HEK293T (cell line): ENCODE data around the gene GULP1.

ENCODE experiments used
- CTCF ChIA-PET: fragments of 350-600 bp; formaldehyde crosslinking; extraction: SDS; loops from one replicate; lab custom pipeline; 2021; ENCODE audit warnings: antibody characterized with exemption, inconsistent platforms; lab: Yijun Ruan, JAX
- POLR2A ChIA-PET: fragments of 350-600 bp; formaldehyde crosslinking; extraction: SDS; loops from one replicate; lab custom pipeline; 2020; ENCODE audit warnings: antibody characterized with exemption, inconsistent platforms; lab: Yijun Ruan, JAX
- DNase-seq: peaks from one replicate; pipeline ENCODE4 v3.0.0; 2012; ENCODE audit warnings: mixed read lengths; ENCODE audit errors: extremely low spot score
- ARNT ChIP-seq: fragments of 450-650 bp; IDR thresholded peaks from 2 replicates; pipeline ENCODE4 v1.6.1; 2017; ENCODE audit warnings: mild to moderate bottlenecking
- BHLHE40 ChIP-seq: fragments of 450-650 bp; IDR thresholded peaks from 2 replicates; pipeline ENCODE4 v1.6.1; 2016; ENCODE audit warnings: mild to moderate bottlenecking, moderate library complexity, borderline replicate concordance
- CTBP1 ChIP-seq: fragments of 450-650 bp; IDR thresholded peaks from 2 replicates; pipeline ENCODE4 v1.6.1; 2016; ENCODE audit warnings: borderline replicate concordance
- ELF4 ChIP-seq: fragments of 450-650 bp; IDR thresholded peaks from 2 replicates; pipeline ENCODE4 v1.6.1; 2017; ENCODE audit warnings: antibody characterized with exemption
- FOXA1 ChIP-seq: fragments of 450-650 bp; IDR thresholded peaks from 2 replicates; pipeline ENCODE4 v1.6.1; 2016; ENCODE audit warnings: mild to moderate bottlenecking
- FOXK2 ChIP-seq: fragments of 450-650 bp; IDR thresholded peaks from 2 replicates; pipeline ENCODE4 v1.6.1; 2016; ENCODE audit warnings: mild to moderate bottlenecking
- FOXM1 ChIP-seq: fragments of 450-650 bp; IDR thresholded peaks from 2 replicates; pipeline ENCODE4 v1.6.1; 2017; ENCODE audit warnings: mild to moderate bottlenecking, borderline replicate concordance
- HDGF ChIP-seq: fragments of 450-650 bp; IDR thresholded peaks from 2 replicates; pipeline ENCODE4 v1.6.1; 2017; ENCODE audit warnings: antibody characterized with exemption, borderline replicate concordance
- L3MBTL2 ChIP-seq: fragments of 450-650 bp; conservative IDR thresholded peaks from 2 replicates; pipeline ENCODE4 v1.6.1; 2016; ENCODE audit warnings: mild to moderate bottlenecking
- LEF1 ChIP-seq: fragments of 450-650 bp; IDR thresholded peaks from 2 replicates; pipeline ENCODE4 v1.6.1; 2017; ENCODE audit warnings: mild to moderate bottlenecking, borderline replicate concordance
- NFRKB ChIP-seq: fragments of 450-650 bp; IDR thresholded peaks from 2 replicates; pipeline ENCODE4 v1.6.1; 2016; ENCODE audit warnings: mild to moderate bottlenecking, moderate library complexity
- SP1 ChIP-seq: fragments of 450-650 bp; IDR thresholded peaks from 2 replicates; pipeline ENCODE4 v1.6.1; 2017
- SUZ12 ChIP-seq: fragments of 450-650 bp; IDR thresholded peaks from 2 replicates; pipeline ENCODE4 v1.6.1; 2016; ENCODE audit warnings: mild to moderate bottlenecking
- TARDBP ChIP-seq: fragments of 450-650 bp; IDR thresholded peaks from 2 replicates; pipeline ENCODE4 v1.6.1; 2016
- ZNF384 ChIP-seq: fragments of 450-650 bp; IDR thresholded peaks from 2 replicates; pipeline ENCODE4 v1.6.1; 2016
- TF ChIP-seq, protein P1 (sequence below): fragments of 450-650 bp; IDR thresholded peaks from 2 replicates; pipeline ENCODE4 v1.6.1; 2016

Gene GULP1

DNA sequence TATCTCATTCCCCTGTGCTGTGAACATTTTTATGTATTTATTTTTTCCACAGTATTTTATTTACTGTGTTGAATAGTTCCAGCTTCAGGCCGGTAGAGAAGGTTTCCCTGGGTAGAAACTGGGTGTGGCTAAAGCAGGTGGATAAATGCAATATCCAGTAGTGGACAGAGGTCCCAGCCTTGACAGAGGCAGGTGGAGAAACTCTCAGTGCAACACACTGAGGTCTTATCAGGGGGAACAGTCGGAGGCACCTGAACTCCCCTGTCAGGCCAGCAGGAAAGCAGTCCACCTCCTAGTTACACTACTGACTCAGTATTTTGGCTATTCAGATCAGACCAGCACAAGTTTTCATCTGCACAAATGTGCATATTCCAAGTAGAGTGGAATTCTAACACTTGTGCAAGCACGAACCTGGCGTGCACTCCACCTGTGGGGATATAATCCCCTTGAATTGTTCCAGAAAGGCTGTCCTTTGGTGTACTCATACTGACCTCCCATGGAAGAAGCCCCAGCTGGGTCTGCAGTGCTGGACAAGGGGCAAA lies 103.3 kb downstream of the GULP1 start:
- DNase-seq: no peak
- no peak for TF ChIP-seq SUZ12
- no peak for TF ChIP-seq LEF1
- no peak for TF ChIP-seq CTBP1
- TF ChIP-seq SP1: no peak
- TF ChIP-seq BHLHE40: no peak
- TF ChIP-seq FOXA1: no peak
- no peak for TF ChIP-seq ZNF384
- no peak for TF ChIP-seq ARNT
- TF ChIP-seq, protein P1, sequence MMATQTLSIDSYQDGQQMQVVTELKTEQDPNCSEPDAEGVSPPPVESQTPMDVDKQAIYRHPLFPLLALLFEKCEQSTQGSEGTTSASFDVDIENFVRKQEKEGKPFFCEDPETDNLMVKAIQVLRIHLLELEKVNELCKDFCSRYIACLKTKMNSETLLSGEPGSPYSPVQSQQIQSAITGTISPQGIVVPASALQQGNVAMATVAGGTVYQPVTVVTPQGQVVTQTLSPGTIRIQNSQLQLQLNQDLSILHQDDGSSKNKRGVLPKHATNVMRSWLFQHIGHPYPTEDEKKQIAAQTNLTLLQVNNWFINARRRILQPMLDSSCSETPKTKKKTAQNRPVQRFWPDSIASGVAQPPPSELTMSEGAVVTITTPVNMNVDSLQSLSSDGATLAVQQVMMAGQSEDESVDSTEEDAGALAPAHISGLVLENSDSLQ: no peak
- TF ChIP-seq NFRKB: no peak
- TF ChIP-seq ELF4: no peak
- TF ChIP-seq TARDBP: no peak
- TF ChIP-seq L3MBTL2: no peak
- TF ChIP-seq FOXK2: no peak
- TF ChIP-seq FOXM1: no peak
- TF ChIP-seq HDGF: no peak
- ChIA-PET CTCF (no interaction called here), POLR2A (no interaction called here)

DNA sequence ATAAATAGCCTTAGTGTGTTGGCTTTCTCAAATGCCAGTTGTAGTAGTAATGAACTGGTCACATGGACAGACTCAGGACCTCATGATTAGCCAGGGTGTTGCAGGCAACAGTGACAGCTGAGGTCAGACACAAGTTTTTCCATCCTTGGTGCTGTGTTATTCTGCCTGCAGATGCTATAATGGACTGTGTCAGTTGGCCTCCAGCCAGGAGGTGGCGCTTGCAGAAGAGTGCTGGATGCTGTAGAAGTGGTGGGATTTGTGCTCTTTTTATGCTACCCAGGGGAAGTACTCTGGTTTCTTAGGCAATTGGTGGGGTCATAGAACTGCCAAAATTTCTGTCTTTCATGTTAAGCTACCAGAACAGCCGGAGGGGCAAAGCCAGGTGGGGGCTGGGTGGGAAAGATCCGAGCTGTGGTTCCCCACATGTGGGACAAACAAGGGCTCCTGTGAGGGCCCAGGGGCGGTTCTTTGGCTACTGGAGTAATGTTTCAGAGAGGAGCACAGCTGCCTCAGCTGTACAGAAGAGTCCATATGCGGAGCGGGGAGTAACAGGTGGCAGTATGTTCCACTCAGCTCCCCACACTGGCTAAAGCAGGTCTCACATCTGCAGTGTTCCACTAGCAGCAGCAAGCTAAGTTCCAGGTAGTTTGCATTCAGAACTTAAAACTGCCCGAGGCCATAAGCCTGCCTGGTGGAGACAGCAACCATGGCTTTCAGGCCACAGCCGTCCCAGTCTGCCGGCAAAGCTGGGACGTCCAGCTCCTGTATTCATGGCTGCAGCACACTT lies 104.4 kb downstream of the GULP1 start:
- ChIA-PET CTCF (no interaction called here), POLR2A (no interaction called here)
- TF ChIP-seq LEF1 (no peak), ELF4 (no peak), ARNT (no peak), SUZ12 (no peak), SP1 (no peak), BHLHE40 (no peak), FOXM1 (no peak), CTBP1 (no peak), NFRKB (no peak), TARDBP (no peak), FOXA1 (no peak), HDGF (no peak), L3MBTL2 (no peak)
- TF ChIP-seq, protein P1: no peak
- DNase-seq: no peak

DNA sequence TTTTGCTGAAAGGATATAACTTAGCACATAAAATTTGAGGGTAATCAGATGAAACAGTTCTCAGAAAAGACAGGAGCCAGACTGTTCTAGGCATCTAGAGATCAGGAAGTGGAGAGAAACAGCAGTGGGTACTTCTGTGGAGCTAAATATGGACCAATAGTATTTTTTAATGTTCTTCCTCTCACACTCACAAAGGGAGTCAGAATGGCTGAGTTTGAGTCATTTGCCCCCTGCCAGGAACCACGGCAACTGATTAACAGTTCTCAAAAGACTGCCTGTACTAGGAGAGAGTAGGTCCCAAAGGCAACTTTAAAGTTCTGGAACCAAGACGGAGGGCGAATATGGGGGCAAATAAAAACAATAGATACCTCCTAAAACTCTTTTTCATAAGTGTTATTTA lies 107.5 kb downstream of the GULP1 start:
- DNase-seq: no peak
- CTCF ChIA-PET: no interaction called here
- TF ChIP-seq TARDBP (no peak), HDGF (no peak), L3MBTL2 (no peak), ZNF384 (no peak), SUZ12 (no peak), BHLHE40 (no peak), ARNT (no peak), FOXA1 (no peak), NFRKB (no peak), LEF1 (no peak)
- POLR2A ChIA-PET: no interaction called here

DNA sequence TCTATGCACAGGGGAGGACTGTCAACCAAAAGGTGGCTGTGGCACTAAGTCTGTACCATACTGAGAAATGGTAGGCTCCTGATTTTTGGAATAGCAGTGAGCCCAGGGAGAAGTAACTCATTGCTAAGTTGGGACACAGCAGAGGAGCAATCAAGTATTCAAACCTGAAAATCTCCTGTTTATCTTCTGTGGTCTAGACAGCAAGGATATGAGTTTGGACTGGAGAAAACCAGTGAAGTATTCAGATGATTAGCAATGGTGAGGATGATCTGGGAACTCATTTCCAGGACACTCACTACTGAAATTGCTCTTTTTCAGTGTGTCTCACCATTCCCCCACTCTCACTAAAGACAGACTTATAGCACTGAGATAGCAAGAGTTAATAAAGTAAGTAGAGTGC lies 112.0 kb downstream of the GULP1 start:
- ChIA-PET POLR2A (no interaction called here), CTCF (no interaction called here)
- no peak for TF ChIP-seq TARDBP
- no peak for TF ChIP-seq HDGF
- no peak for TF ChIP-seq L3MBTL2
- no peak for TF ChIP-seq ELF4
- TF ChIP-seq CTBP1: no peak
- no peak for TF ChIP-seq LEF1
- no peak for TF ChIP-seq FOXK2
- TF ChIP-seq NFRKB: no peak
- TF ChIP-seq SUZ12: no peak
- TF ChIP-seq FOXA1: no peak
- TF ChIP-seq ARNT: no peak
- TF ChIP-seq FOXM1: no peak
- TF ChIP-seq, protein P1: no peak
- no peak for TF ChIP-seq ZNF384
- no peak for TF ChIP-seq BHLHE40
- no peak for TF ChIP-seq SP1
- no peak for DNase-seq

DNA sequence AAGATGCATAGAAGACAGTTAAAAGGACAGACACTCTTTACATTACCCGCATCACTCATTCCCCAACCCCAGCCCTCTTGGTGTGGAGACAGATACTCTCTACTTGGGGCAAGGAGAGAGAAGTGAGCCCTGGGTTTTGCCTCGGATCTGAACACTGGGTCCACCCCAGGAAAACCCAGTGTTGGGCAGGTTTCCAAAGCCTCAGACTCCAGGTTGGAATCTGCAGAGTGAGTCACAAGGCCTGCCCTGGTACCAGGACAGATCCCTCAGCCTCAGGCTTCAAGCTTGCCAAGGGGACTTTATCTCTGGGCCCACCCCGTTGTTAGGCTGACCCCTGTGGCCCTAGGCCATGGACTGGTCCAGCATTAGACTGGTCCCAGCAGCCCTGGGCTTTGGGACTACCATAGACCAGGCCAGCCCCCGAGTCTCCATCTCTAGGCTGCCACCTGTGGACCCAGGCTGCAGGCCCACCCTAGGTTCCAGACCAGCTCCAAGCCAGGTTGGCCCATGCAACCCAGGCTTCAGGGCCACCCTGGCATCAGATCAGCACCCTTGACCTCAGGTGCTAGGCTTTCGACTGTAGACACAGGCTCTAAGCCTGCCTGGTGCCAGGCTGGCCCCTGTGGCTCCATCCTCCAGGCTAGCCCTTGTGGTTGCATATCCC lies 112.8 kb downstream of the GULP1 start:
- no peak for DNase-seq
- ChIA-PET CTCF (no interaction called here), POLR2A (no interaction called here)
- TF ChIP-seq LEF1 (no peak), FOXA1 (no peak), ZNF384 (no peak), TARDBP (no peak), FOXM1 (no peak), ELF4 (no peak), ARNT (no peak), HDGF (no peak), SP1 (no peak), L3MBTL2 (no peak), SUZ12 (no peak), CTBP1 (no peak), BHLHE40 (no peak), FOXK2 (no peak)
- TF ChIP-seq, protein P1: no peak
